HG02840 (cell line): ENCODE measurements around the gene POLA2.
"Not testable (repeated sequence)": the region's sequence is repeated elsewhere in the genome, so short reads cannot be mapped to it uniquely, and the experiment has no call there.

Source experiments
- ATAC-seq: cut with Tn5 transposase; IDR thresholded peaks from one replicate; pipeline ENCODE4 v1.9.1; 2021; ENCODE audit warnings: mild to moderate bottlenecking, moderate library complexity, moderate number of reproducible peaks; ENCODE audit not compliant: unreplicated experiment, low FRiP score

Gene POLA2

DNA sequence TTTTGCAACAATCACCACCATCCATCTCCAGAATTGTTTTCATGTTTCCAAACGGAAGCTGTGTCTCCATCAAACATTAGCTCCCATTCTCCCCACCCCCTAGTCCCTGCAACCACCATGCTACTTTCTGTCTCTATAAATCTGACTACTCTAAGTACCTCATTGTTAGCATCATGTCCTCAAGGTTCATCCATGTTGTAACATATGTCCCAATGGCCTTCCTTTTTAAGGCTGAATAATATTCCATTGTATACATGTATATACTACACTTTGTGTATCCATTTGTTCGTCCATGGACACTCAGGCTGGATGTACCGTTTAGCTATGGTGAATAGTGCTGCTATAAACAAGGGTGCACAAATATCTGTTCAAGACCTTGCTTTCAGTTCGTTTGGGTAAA is 63.7 kb downstream of the POLA2 start:
- ATAC-seq = no peak

- no peak for ATAC-seq
These were observed 65.3 kb downstream of the POLA2 start for GRCh38 chr11:65327021-65327420.

DNA sequence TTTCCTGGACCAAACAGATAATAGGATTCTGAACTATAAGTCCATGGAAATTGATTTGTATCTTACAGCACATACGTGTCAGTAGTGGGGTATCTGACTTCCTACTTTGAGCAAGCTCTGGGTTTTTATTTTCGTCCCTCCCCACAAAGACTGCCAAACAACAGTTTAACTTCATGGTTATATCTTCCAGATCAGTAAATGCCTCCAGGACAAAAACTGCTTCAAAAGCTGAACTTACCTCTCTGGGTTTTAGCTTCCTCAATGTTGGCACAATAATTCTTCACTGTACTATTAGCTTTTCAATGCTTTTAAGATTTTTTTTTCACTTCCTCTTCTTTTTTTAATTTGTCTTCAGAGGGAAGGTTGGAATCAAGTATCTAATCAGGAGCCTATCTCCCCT is 67.7 kb downstream of the POLA2 start:
- ATAC-seq = no peak

GRCh38 chr11:65329944-65330403 is 68.2 kb downstream of the POLA2 start:
- no peak for ATAC-seq

DNA sequence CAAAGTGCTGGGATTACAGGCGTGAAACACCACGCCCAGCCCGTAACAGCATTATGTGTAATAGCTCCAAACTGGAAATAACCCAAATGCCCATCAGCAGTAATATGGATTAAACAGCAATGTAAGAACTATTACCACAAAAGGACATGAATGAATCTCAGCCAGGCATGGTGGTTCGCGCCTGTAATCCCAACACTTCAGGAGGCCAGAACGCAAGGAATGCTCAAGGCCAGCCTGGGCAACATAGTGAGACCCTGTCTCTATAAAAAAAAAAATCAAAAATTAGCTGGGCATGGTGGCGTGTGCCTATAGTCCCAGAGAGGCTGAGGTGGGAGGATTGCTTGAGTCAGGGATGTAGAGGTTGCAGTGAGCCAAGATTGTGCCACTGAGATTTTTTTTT is 68.8 kb downstream of the POLA2 start:
- no peak for ATAC-seq

- not testable (repeated sequence) for ATAC-seq
These were observed 70.8 kb downstream of the POLA2 start for GRCh38 chr11:65332591-65332990.

DNA sequence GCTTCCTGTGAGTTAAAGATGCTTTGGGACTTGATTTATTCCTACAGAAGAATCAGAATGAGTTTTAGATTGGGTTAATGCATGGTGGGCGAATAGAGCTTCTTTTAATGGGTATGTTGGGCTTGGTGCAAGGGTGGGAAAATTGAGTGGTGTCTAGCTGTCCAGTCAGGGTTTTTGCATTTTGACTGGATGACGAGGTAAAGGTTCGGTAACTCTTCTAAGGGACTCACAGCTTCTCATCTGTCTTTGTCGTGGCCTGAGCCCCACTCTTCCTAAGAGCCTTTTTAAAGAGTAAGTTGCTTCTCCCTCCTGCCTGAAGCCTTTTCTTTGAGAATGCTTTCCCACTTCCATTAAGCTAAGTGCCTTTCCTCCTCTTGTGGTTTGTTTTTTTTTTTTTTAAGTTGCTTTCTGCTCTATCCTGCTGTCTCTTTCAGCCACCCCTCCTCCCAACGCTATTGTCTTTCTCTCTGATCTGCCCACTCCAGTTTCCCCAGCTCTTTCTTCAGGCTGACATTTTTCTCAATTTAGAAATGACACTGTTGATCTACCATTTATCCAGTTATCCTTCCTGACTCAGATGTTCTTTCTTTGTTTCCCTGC is 73.0 kb downstream of the POLA2 start:
- ATAC-seq = no peak

DNA sequence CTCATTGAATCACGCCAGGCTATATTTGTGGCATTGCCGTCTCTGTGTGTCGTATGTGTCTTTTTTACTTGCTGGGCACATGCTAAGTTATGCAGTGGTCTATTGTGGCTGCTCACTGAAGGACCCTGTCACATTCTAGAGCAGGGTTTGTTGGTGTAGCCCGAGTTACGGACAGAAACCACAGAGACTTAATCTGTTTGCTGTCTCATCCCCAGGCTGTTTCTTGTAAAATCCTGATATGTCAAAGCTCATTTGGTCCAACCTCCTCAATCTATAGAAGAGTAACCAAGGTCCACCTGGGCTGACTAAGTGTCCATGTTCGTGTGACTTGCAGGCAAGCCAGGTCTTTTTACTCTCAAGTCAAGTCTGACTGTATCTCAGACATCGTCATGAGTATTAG is 76.9 kb downstream of the POLA2 start:
- no peak for ATAC-seq

- ATAC-seq = no peak
These were observed 78.5 kb downstream of the POLA2 start for GRCh38 chr11:65340226-65340625.

DNA sequence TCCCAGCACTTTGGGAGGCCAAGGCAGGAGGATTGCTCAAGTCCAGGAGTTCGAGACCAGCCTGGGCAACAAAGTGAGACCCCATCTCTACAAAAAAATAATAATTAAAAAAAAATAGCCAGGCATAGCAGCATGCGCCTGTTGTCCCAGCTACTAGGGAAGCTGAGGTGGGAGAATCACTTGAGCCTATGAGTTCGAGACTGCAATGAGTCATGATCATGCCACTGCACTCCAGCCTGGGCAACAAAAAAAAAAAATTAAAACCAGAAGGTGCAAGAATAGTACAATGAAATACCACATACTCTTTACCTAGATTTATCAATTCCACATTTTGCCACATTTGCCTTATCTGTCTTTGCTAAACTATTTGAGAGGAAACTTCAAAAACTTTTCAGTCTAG is 80.1 kb downstream of the POLA2 start:
- no peak for ATAC-seq
